Right lobe of liver (tissue), 4 donors: Measurements from ENCODE around the gene PLA2G3.

Source experiments
- POLR2A ChIP-seq: fragments of 450-650 bp; IDR thresholded peaks from one replicate; pipeline ENCODE4 v1.6.1; 2017; ENCODE audit warnings: antibody characterized with exemption, mild to moderate bottlenecking
- TF ChIP-seq, protein P1 (sequence below), 4 donors: fragments of 200-600 bp in 3 of 4; fragments of 450-650 bp in 1 of 4; IDR thresholded peaks; one replicate each; pipeline versions ENCODE4 v1.5.1 to v1.8.0; 2016 to 2022; ENCODE audit warnings: antibody characterized with exemption in 4 of 4, mild to moderate bottlenecking in 2 of 4
- donor health status: DM: no; HTN: no; CAD: no.
- donor health status: DM: no; HTN: no; CAD: no.
- donor health status: DM: no; HTN: yes; CAD: no.

DNA sequence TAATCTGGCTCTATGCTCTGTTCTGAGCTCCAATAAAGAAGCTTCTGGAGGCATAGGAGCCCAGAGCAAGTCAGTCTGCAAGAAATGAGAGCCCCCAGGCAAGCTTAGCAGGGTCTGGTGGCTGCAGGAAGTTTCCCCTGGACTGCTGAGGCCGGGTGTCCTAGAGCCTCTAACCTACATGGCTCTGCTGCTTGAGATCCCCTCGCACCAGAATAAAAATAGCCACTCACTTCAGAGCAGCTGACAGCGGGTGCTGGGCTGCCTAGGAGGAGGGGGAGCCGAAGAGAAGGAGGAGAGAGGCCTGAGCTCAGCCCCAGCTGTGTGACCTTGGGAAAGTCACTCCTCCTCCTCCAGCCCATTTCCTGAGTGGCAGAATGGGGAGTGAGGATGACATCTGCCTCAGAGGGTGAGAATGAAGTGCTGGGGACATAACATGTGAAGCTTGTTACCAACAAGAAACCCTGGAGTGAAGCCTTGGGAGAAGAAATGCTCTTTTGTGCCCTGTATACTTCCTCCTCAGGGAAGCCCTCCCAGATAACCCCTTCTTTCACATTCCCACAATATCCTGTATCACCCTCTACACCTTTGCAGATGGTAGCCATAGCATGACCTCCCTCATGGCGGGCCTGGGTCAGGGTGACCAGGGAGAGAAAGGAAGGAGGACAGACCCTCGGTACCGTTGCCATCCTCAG lies 21.1 kb downstream of the PLA2G3 start:
- TF ChIP-seq, protein P1, sequence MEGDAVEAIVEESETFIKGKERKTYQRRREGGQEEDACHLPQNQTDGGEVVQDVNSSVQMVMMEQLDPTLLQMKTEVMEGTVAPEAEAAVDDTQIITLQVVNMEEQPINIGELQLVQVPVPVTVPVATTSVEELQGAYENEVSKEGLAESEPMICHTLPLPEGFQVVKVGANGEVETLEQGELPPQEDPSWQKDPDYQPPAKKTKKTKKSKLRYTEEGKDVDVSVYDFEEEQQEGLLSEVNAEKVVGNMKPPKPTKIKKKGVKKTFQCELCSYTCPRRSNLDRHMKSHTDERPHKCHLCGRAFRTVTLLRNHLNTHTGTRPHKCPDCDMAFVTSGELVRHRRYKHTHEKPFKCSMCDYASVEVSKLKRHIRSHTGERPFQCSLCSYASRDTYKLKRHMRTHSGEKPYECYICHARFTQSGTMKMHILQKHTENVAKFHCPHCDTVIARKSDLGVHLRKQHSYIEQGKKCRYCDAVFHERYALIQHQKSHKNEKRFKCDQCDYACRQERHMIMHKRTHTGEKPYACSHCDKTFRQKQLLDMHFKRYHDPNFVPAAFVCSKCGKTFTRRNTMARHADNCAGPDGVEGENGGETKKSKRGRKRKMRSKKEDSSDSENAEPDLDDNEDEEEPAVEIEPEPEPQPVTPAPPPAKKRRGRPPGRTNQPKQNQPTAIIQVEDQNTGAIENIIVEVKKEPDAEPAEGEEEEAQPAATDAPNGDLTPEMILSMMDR (IDR thresholded peaks at IDR 0.05): no peak
- TF ChIP-seq POLR2A: no peak
